Activated CD4-positive, CD25-positive, alpha-beta regulatory T cell treated with anti-CD3 and anti-CD28 coated beads, Interleukin-2, amount 50 U/mL, for 72 hours (primary cell): ENCODE data around the gene MAGEE2.
"Not testable (repeated sequence)": the region's sequence is repeated elsewhere in the genome, so short reads cannot be mapped to it uniquely, and the experiment has no call there.

Source experiments
- DNase-seq: peaks from one replicate; pipeline ENCODE4 v3.0.0; 2021

Gene MAGEE2, protein sequence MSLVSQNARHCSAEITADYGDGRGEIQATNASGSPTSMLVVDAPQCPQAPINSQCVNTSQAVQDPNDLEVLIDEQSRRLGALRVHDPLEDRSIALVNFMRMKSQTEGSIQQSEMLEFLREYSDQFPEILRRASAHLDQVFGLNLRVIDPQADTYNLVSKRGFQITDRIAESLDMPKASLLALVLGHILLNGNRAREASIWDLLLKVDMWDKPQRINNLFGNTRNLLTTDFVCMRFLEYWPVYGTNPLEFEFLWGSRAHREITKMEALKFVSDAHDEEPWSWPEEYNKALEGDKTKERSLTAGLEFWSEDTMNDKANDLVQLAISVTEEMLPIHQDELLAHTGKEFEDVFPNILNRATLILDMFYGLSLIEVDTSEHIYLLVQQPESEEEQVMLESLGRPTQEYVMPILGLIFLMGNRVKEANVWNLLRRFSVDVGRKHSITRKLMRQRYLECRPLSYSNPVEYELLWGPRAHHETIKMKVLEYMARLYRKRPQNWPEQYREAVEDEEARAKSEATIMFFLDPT

GRCh38 chrX:75784680-75785491 lies at the start of gene MAGEE2:
Gene MAGEE2, minus strand, starts transcription at chrX:75785254. Its CDS starts 203 bp downstream, at chrX:75785051.
- DNase-seq: no peak

GRCh38 chrX:75786290-75786689 lies 1.2 kb upstream of the MAGEE2 start:
- DNase-seq: no peak

DNA sequence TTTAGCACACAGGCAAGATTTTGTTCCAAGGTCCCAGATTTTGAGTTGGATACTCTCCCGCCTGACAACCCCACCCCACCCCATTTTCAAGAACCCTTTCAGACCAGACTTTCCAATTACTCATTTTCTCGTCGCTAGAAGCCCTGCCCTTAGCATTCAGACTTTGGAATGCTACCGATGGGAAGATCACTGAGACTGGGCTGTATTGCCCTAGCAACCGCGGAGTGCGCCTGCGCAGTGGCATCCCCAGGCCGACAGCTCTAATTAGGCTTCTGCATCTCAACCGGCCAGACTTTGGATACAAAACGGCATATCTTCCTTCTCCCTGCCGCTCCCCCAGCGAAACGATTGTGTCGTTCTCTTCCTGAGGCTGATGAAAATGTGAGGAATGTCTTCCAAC lies 3.4 kb downstream of the MAGEE2 start:
- DNase-seq: no peak

- DNase-seq: not testable (repeated sequence)
These were observed 17.0 kb downstream of the MAGEE2 start for GRCh38 chrX:75768063-75768462.

DNA sequence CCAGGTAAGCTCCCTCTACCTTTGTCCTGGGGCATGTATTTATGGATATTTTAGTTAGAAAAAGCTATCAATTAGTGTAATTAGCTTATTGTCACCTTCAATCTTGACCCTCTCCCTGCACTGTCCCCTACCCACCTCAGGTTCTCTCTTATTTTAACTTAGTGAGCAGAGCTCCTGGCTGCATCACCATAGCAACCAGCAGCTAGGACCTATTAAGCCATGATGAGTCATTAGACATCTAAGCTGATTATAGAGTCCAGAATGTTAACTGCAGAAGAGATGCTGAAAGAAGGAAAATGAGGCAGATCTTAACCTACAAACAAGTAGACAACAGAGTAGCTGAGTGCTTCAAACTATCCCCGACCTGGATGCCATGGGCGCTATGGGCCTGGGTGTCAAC lies 36.6 kb downstream of the MAGEE2 start:
- DNase-seq: no peak

DNA sequence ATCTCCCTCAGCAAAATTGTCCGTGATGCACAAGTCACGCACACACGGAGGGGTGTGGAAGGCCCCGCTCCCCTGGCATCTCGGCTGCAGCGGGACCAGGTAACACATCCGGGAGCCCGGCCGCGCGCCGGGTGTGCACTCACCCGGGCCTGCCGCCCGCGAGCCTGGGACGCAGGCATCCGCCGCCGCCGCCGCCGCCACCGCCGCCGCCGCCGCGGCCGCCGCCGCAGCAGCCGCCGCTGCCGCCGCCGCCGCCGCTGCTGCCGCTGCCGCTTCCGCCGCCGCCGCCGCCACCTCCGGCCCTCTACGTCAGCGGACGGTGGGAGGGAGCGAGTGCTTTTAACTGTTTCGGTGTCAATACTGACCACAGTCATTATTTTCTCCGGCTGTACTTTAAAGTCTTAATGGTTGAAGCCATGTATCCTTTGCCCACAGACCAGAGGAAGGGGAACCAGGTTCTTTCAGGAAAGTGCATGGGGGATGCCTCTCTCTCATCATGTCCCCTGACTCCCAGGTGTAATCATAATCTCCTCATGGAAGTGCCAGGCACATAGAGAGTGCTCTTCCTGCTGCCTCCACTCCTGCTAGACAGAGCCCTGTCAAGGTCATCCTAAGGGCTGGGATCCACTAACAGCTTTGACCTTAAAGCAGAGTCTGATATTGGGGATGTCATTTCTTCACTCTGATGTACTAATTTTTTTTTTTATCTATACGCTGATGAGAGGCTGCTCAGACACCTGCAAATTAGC lies 38.0 kb downstream of the MAGEE2 start:
- DNase-seq: peak; percentile 37
